ENCODE results near the gene TFE3. TPM values are rescaled to one million over a fixed set of nuclear protein-coding genes. Genes with fewer than 3 reads are reported as not detected.

TFE3 gene
- total and polyA plus RNA-seq, 2 donors (not counting 3 experiments of a cell fraction or from before 2014, with no cell fraction given): 22.3 to 37.1 TPM

- FAIRE-seq (peak; percentile 81), DNase-seq (ENCODE audit: low read depth, low spot score) (peak; percentile 65)
- Histone ChIP-seq H3K27ac (ENCODE audit: insufficient read depth, low read depth, low read length) (peak overlapping the region; percentile 34), H3K36me3 (ENCODE audit: control insufficient read depth in 2 of 2, extremely low read depth in 1 of 2, insufficient read depth in 2 of 2, low read length in 2 of 2) (peaks cover 2 to 21% of the 10 kb centered on the region in 2 experiments), H3K79me2 (ENCODE audit: control insufficient read depth, insufficient read depth, low read length) (no peaks in the 10 kb centered on the region), H4K20me1 (replicated peaks; ENCODE audit: control insufficient read depth, extremely low read depth, insufficient read depth, low read length) (no peaks in the 10 kb centered on the region), H3K9me1 (replicated peaks; ENCODE audit: control insufficient read depth, extremely low read depth, insufficient read depth, low read length) (no peaks in the 10 kb centered on the region), H3K4me3 (replicated peaks in 1 of 3; ENCODE audit: insufficient read depth in 1 of 3, low read depth in 1 of 3, low read length in 3 of 3) (no peak overlapping the region), H3K4me1 (ENCODE audit: control insufficient read depth, extremely low read depth, insufficient read depth, low read length) (peaks cover 3% of the 10 kb centered on the region), H3K4me2 (ENCODE audit: insufficient read depth, low read length) (no peak overlapping the region), H3K27me3 (ENCODE audit: control insufficient read depth in 2 of 2, insufficient read depth in 2 of 2, low read length in 2 of 2) (no peaks in the 10 kb centered on the region), H3K9ac (replicated peaks; ENCODE audit: extremely low read depth, insufficient read depth, low read length) (no peak overlapping the region), H3K9me3 (replicated peaks; ENCODE audit: control insufficient read depth, insufficient read depth, low read length) (no peaks in the 10 kb centered on the region), H2AFZ (ENCODE audit: low read depth, low read length) (no peak overlapping the region)
- dilution Hi-C loops (cut with MboI; ENCODE audit: extremely low pct_ligation_motif_present, low sequenced_read_pairs): no loop called here
- ChIA-PET CTCF (interaction anchor here (0.8 to 1.5 kb wide), 3 partner anchors 9 to 23 kb away, joined by 3 to 4 read pairs (median 3); partner anchors contain the start of gene KCND1), POLR2A (no interaction called here)
- intact Hi-C loops (cut with micrococcal nuclease): no loop called here
- BruUV-seq (replicated peaks): no TSS peak
- TF ChIP-seq MYC (IDR thresholded peaks at IDR 0.05; ENCODE audit: low read depth, low read length) (no peak), EZH2 (IDR thresholded peaks at IDR 0.05; ENCODE audit: borderline replicate concordance, low read depth, low read length, severe bottlenecking) (no peak), POLR2A (IDR thresholded peaks at IDR 0.05; ENCODE audit: low read depth, low read length) (no peak), POLR2AphosphoS5 (IDR thresholded peaks at IDR 0.05; ENCODE audit: insufficient read depth, low read depth, low read length) (no peak), FOS (IDR thresholded peaks at IDR 0.05; ENCODE audit: borderline replicate concordance, insufficient read depth, low read length) (no peak), JUN (IDR thresholded peaks at IDR 0.05; ENCODE audit: borderline replicate concordance, insufficient read depth, insufficient read length, low read depth) (no peak), GATA2 (IDR thresholded peaks at IDR 0.05; ENCODE audit: insufficient read depth, insufficient read length, low read depth, low read length) (no peak), MAX (IDR thresholded peaks at IDR 0.05; ENCODE audit: insufficient read depth, insufficient read length) (no peak), CTCF (IDR thresholded peaks at IDR 0.05; ENCODE audit: extremely low read depth in 1 of 2, insufficient read depth in 1 of 2, low read depth in 1 of 2, low read length in 2 of 2) (no peak)
Measured at GRCh38 chrX:48989483-48989882, 53.7 kb downstream of the TFE3 start.
